GM19463 (cell line): ENCODE data around the gene LZTFL1.
"Not testable (repeated sequence)": the region's sequence is repeated elsewhere in the genome, so short reads cannot be mapped to it uniquely, and the experiment has no call there.

Experiments used
- ATAC-seq: cut with Tn5 transposase; IDR thresholded peaks from one replicate; pipeline ENCODE4 v1.9.1; 2021; ENCODE audit warnings: mild to moderate bottlenecking, moderate library complexity; ENCODE audit not compliant: unreplicated experiment

LZTFL1 gene

GRCh38 chr3:45865563-45865962, 23.6 kb upstream of the LZTFL1 start:
- no peak for ATAC-seq

GRCh38 chr3:45864760-45865519, 23.0 kb upstream of the LZTFL1 start:
- peak; percentile 85 for ATAC-seq

GRCh38 chr3:45861043-45861719, 19.3 kb upstream of the LZTFL1 start:
- ATAC-seq: no peak

GRCh38 chr3:45860481-45860880, 18.6 kb upstream of the LZTFL1 start:
- ATAC-seq: no peak

- ATAC-seq: no peak
Measured at GRCh38 chr3:45858809-45859543, 17.1 kb upstream of the LZTFL1 start.

GRCh38 chr3:45857024-45857423, 15.1 kb upstream of the LZTFL1 start:
- ATAC-seq: not testable (repeated sequence)

- ATAC-seq: not testable (repeated sequence)
Measured at GRCh38 chr3:45856323-45856722, 14.4 kb upstream of the LZTFL1 start.

GRCh38 chr3:45852828-45853227, 10.9 kb upstream of the LZTFL1 start:
- ATAC-seq: no peak

- ATAC-seq: no peak
Measured at GRCh38 chr3:45848392-45848791, 6.5 kb upstream of the LZTFL1 start.

- ATAC-seq: no peak
Measured at GRCh38 chr3:45844616-45845015, 2.7 kb upstream of the LZTFL1 start.

GRCh38 chr3:45842851-45843625, 1.1 kb upstream of the LZTFL1 start:
- ATAC-seq: no peak

GRCh38 chr3:45841420-45841756, 531 bp downstream of the LZTFL1 start:
- ATAC-seq: no peak

- ATAC-seq: no peak
Measured at GRCh38 chr3:45838466-45838865, 3.5 kb downstream of the LZTFL1 start.

- ATAC-seq: no peak
Measured at GRCh38 chr3:45832699-45833098, 9.2 kb downstream of the LZTFL1 start.

- ATAC-seq: no peak
Measured at GRCh38 chr3:45830121-45830520, 11.8 kb downstream of the LZTFL1 start.

GRCh38 chr3:45826908-45827307, 15.0 kb downstream of the LZTFL1 start:
- no peak for ATAC-seq

- ATAC-seq: no peak
Measured at GRCh38 chr3:45826321-45826720, 15.6 kb downstream of the LZTFL1 start.

- no peak for ATAC-seq
Measured at GRCh38 chr3:45821127-45821526, 20.8 kb downstream of the LZTFL1 start.

- no peak for ATAC-seq
Measured at GRCh38 chr3:45819543-45819942, 22.4 kb downstream of the LZTFL1 start.

- no peak for ATAC-seq
Measured at GRCh38 chr3:45817831-45818522, 23.9 kb downstream of the LZTFL1 start.

- no peak for ATAC-seq
Measured at GRCh38 chr3:45816544-45816943, 25.4 kb downstream of the LZTFL1 start.
